Endothelial cell of umbilical vein (primary cell): ENCODE measurements around the gene NAMPT. TPM values are rescaled to one million over a fixed set of nuclear protein-coding genes. Genes with fewer than 3 reads are reported as not detected.

Experiments
- BruUV-seq: library from RNA; stranded (reverse); fragments of 400-500 nt; replicated peaks from 2 replicates; lab custom pipeline; 2021; lab: Mats Ljungman, UMichigan
- CTCF ChIA-PET: fragments of 300-600, 350-600 bp; sonication (Branson Sonifier 250); formaldehyde crosslinking; loops from one replicate; lab custom pipeline; 2021; ENCODE audit warnings: antibody characterized with exemption, inconsistent platforms; lab: Charles Lee
- POLR2A ChIA-PET: fragments of 300-600, 350-600 bp; sonication (Branson Sonifier 250); formaldehyde crosslinking; loops from one replicate; lab custom pipeline; 2021; ENCODE audit warnings: antibody characterized with exemption, inconsistent platforms; lab: Charles Lee
- DNase-seq: peaks from one replicate; pipeline ENCODE4 v3.0.0-alpha.2; 2011; ENCODE audit warnings: low read depth, low spot score
- FAIRE-seq: peaks from 2 replicates; lab custom pipeline; 2011; peaks lifted over from hg19 to GRCh38; lab: Jason Lieb, UNC
- H2AFZ ChIP-seq: 2 replicates; pipeline ENCODE4 v1.6.0; 2012; ENCODE audit warnings: low read depth, low read length, control low read depth, inconsistent platforms
- H3K27ac ChIP-seq: 2 replicates; pipeline ENCODE4 v1.5.1; 2011; ENCODE audit warnings: low read depth, mild to moderate bottlenecking, control low read depth, low read length, moderate library complexity; ENCODE audit not compliant: insufficient read depth
- H3K27me3 ChIP-seq, 2 experiments: 2 replicates each; pipeline versions ENCODE4 v1.6.0 to v1.6.1; 2011; ENCODE audit warnings: low read length in 2 of 2, mixed read lengths in 1 of 2; ENCODE audit not compliant: control insufficient read depth in 2 of 2, insufficient read depth in 2 of 2
- H3K36me3 ChIP-seq, 2 experiments: 2 replicates in 1 of 2; 3 replicates in 1 of 2; pipeline ENCODE4 v1.5.1; 2011; ENCODE audit warnings: low read length in 2 of 2, mild to moderate bottlenecking in 1 of 2, moderate library complexity in 1 of 2; ENCODE audit not compliant: control insufficient read depth in 2 of 2, insufficient read depth in 2 of 2; ENCODE audit errors: extremely low read depth in 1 of 2
- H3K4me1 ChIP-seq: 3 replicates; pipeline ENCODE4 v1.5.1; 2011; ENCODE audit warnings: mild to moderate bottlenecking, low read length; ENCODE audit not compliant: control insufficient read depth, insufficient read depth; ENCODE audit errors: extremely low read depth
- H3K4me2 ChIP-seq: 2 replicates; pipeline ENCODE4 v1.6.1; 2011; ENCODE audit warnings: low read length, control low read depth, mixed read lengths; ENCODE audit not compliant: insufficient read depth
- H3K4me3 ChIP-seq, 3 experiments: fragments of 200-600 bp in 1 of 3; sonication (generic), shearing (Covaris generic) in 1 of 3; replicated peaks in 1 of 3; 2 replicates each; pipeline ENCODE4 v1.5.1; 2011 to 2016; ENCODE audit warnings: control low read depth in 3 of 3, low read length in 3 of 3, mild to moderate bottlenecking in 2 of 3, inconsistent platforms in 1 of 3, low read depth in 1 of 3, moderate library complexity in 1 of 3; ENCODE audit not compliant: insufficient read depth in 1 of 3
- H3K79me2 ChIP-seq: 2 replicates; pipeline ENCODE4 v1.6.0; 2012; ENCODE audit warnings: low read length, inconsistent platforms; ENCODE audit not compliant: control insufficient read depth, insufficient read depth
- H3K9ac ChIP-seq: replicated peaks from 2 replicates; pipeline ENCODE3; 2011; ENCODE audit warnings: low read length, control low read depth; ENCODE audit not compliant: insufficient read depth; ENCODE audit errors: extremely low read depth
- H3K9me1 ChIP-seq: replicated peaks from 3 replicates; pipeline ENCODE4 v1.6.0; 2011; ENCODE audit warnings: mild to moderate bottlenecking, low read length; ENCODE audit not compliant: control insufficient read depth, insufficient read depth; ENCODE audit errors: extremely low read depth
- H3K9me3 ChIP-seq: replicated peaks from 2 replicates; pipeline ENCODE4 v1.5.1; 2012; ENCODE audit warnings: low read length, inconsistent platforms; ENCODE audit not compliant: control insufficient read depth, insufficient read depth
- H4K20me1 ChIP-seq: replicated peaks from 2 replicates; pipeline ENCODE3; 2011; ENCODE audit warnings: mild to moderate bottlenecking, low read length; ENCODE audit not compliant: control insufficient read depth, insufficient read depth; ENCODE audit errors: extremely low read depth
- EZH2 ChIP-seq: IDR thresholded peaks from 2 replicates; pipeline ENCODE4 v1.6.1; 2012; ENCODE audit warnings: borderline replicate concordance, low read depth, mild to moderate bottlenecking, moderate library complexity, low read length, inconsistent platforms; ENCODE audit not compliant: severe bottlenecking
- FOS ChIP-seq: IDR thresholded peaks from 2 replicates; pipeline ENCODE4 v1.6.1; 2011; ENCODE audit warnings: mild to moderate bottlenecking, low read length, moderate library complexity, borderline replicate concordance; ENCODE audit not compliant: insufficient read depth
- GATA2 ChIP-seq: IDR thresholded peaks from 2 replicates; pipeline ENCODE4 v1.7.0; 2011; ENCODE audit warnings: low read depth, mild to moderate bottlenecking, moderate library complexity, mixed read lengths, low read length; ENCODE audit not compliant: insufficient read length, insufficient read depth
- JUN ChIP-seq: IDR thresholded peaks from 2 replicates; pipeline ENCODE4 v1.6.1; 2011; ENCODE audit warnings: borderline replicate concordance, low read depth; ENCODE audit not compliant: insufficient read length, insufficient read depth
- MYC ChIP-seq: IDR thresholded peaks from one replicate; pipeline ENCODE4 v1.6.1; 2011; ENCODE audit warnings: mild to moderate bottlenecking, low read depth, low read length
- POLR2AphosphoS5 ChIP-seq: IDR thresholded peaks from 2 replicates; pipeline ENCODE4 v1.6.1; 2012; ENCODE audit warnings: low read depth, mild to moderate bottlenecking, control low read depth, low read length, moderate library complexity; ENCODE audit not compliant: insufficient read depth
- dilution Hi-C: fragments of 300-500 bp; cut with MboI; formaldehyde crosslinking; loops from one replicate; pipeline ENCODE4 v1.15.0; 2019; ENCODE audit warnings: low sequenced_read_pairs; ENCODE audit not compliant: extremely low pct_ligation_motif_present
- intact Hi-C: fragments of 100-400 bp; cut with micrococcal nuclease; formaldehyde crosslinking; loops from one replicate; pipeline ENCODE4 v1.10.0; 2022
- polyA plus RNA-seq, 4 experiments: library from polyadenylated mRNA; depleted of rRNA in 3 of 4; stranded (reverse) in 3 of 4; unstranded in 1 of 4; fragments of >200 nt; gene quantifications; 2 replicates each; pipeline versions ENCODE4 v1.2.1 to v1.2.3, GENCODE V29; 2011 to 2012; ENCODE audit warnings: missing spikeins in 1 of 4
- total RNA-seq: library from RNA; stranded (reverse); gene quantifications from 2 replicates; pipeline ENCODE4 v1.2.3, GENCODE V29; 2021
- TF ChIP-seq, protein P1 (sequence below), 2 donors: IDR thresholded peaks; 1 replicate in 1 of 2; 2 replicates in 1 of 2; pipeline ENCODE4 v1.5.1; 2011; ENCODE audit warnings: low read length in 2 of 2, mild to moderate bottlenecking in 2 of 2, moderate library complexity in 2 of 2, control low read depth in 1 of 2, inconsistent platforms in 1 of 2, low read depth in 1 of 2; ENCODE audit not compliant: insufficient read depth in 1 of 2; ENCODE audit errors: extremely low read depth in 1 of 2

Gene NAMPT
- total and polyA plus RNA-seq, 2 donors (not counting 3 experiments of a cell fraction or from before 2014, with no cell fraction given): 17.5 to 133 TPM

DNA sequence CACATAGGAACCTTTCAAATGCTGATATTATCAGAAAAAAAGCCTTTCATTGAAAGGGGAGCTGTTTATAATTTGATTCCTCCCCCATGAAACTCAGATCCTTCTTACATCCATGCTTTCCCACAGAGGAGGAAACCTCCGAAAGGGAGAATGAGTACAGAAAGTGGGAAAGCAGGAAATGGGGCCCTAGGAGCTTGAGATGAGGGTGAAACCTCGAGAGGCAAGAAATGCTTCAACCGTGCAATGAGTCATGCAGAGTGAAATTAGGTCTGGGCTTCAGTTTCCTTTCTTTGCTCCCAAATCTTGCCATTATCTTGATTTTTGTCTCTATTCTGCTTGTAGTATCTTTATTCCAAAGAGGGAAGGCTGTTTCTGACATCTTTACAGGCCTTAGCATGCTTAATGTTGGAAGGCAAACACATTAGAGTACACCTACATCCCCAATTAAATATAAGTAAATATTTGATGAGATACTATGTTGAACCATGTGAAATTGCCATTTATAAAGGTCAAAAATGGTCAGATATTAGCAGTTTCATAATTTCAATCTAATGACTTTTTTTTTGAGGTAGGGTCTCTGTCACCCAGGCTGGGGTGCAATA lies 79.1 kb downstream of the NAMPT start:
- H3K4me3 ChIP-seq: no peak overlapping the region
- DNase-seq: peak; percentile 14
- H3K9me1 ChIP-seq: no peaks in the 10 kb centered on the region
- dilution Hi-C loops (no loop called here), intact Hi-C loops (no loop called here)
- H3K27ac ChIP-seq: no peak overlapping the region
- no peaks in the 10 kb centered on the region for H3K36me3 ChIP-seq
- ChIA-PET POLR2A (no interaction called here), CTCF (interaction anchor here (1.1 to 1.8 kb wide), 3 partner anchors 11 to 257 kb away, joined by 3 to 6 read pairs (median 3); no protein-coding TSS in a partner anchor)
- peak overlapping the region; percentile 75 for H2AFZ ChIP-seq
- no TSS peak for BruUV-seq
- no peaks in the 10 kb centered on the region for H3K79me2 ChIP-seq
- H3K9ac ChIP-seq: no peak overlapping the region
- no peaks in the 10 kb centered on the region for H4K20me1 ChIP-seq
- H3K4me1 ChIP-seq: peaks cover 15% of the 10 kb centered on the region
- peak overlapping the region; percentile 41 for H3K4me2 ChIP-seq
- TF ChIP-seq EZH2 (no peak), GATA2 (peak; percentile 22), MYC (no peak), FOS (peak; percentile 37), POLR2AphosphoS5 (no peak), JUN (peak; percentile 7)
- TF ChIP-seq, protein P1, sequence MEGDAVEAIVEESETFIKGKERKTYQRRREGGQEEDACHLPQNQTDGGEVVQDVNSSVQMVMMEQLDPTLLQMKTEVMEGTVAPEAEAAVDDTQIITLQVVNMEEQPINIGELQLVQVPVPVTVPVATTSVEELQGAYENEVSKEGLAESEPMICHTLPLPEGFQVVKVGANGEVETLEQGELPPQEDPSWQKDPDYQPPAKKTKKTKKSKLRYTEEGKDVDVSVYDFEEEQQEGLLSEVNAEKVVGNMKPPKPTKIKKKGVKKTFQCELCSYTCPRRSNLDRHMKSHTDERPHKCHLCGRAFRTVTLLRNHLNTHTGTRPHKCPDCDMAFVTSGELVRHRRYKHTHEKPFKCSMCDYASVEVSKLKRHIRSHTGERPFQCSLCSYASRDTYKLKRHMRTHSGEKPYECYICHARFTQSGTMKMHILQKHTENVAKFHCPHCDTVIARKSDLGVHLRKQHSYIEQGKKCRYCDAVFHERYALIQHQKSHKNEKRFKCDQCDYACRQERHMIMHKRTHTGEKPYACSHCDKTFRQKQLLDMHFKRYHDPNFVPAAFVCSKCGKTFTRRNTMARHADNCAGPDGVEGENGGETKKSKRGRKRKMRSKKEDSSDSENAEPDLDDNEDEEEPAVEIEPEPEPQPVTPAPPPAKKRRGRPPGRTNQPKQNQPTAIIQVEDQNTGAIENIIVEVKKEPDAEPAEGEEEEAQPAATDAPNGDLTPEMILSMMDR (IDR thresholded peaks at IDR 0.05; ENCODE audit: extremely low read depth in 1 of 2, insufficient read depth in 1 of 2, low read depth in 1 of 2, low read length in 2 of 2): no peak
- H3K27me3 ChIP-seq: no peaks in the 10 kb centered on the region
- H3K9me3 ChIP-seq: no peaks in the 10 kb centered on the region
- peak; percentile 21 for FAIRE-seq
